Fibroblast of lung (primary cell): ENCODE results near the gene SLC6A8. TPM values are rescaled to one million over a fixed set of nuclear protein-coding genes. Genes with fewer than 3 reads are reported as not detected.

Experiments
- DNase-seq, 2 donors: peaks; one replicate each; pipeline versions ENCODE4 v3.0.0 to v3.0.0-alpha.2; 2010; ENCODE audit warnings: low read depth in 2 of 2
- H2AFZ ChIP-seq: 2 replicates; pipeline ENCODE4 v1.5.1; 2012; ENCODE audit warnings: low read length, control low read depth, inconsistent platforms
- H3K27ac ChIP-seq: 2 replicates; pipeline ENCODE4 v1.5.1; 2011; ENCODE audit warnings: low read length, control low read depth; ENCODE audit not compliant: insufficient read depth
- H3K27me3 ChIP-seq: 2 replicates; pipeline ENCODE4 v1.5.1; 2011; ENCODE audit warnings: mild to moderate bottlenecking, low read length; ENCODE audit not compliant: control insufficient read depth, insufficient read depth
- H3K36me3 ChIP-seq: 2 replicates; pipeline ENCODE4 v1.5.1; 2011; ENCODE audit warnings: low read length; ENCODE audit not compliant: control insufficient read depth, insufficient read depth
- H3K4me1 ChIP-seq: 2 replicates; pipeline ENCODE4 v1.5.1; 2011; ENCODE audit warnings: low read length; ENCODE audit not compliant: control insufficient read depth, insufficient read depth; ENCODE audit errors: extremely low read depth
- H3K4me2 ChIP-seq: 2 replicates; pipeline ENCODE4 v1.5.1; 2011; ENCODE audit warnings: low read length, control low read depth; ENCODE audit not compliant: insufficient read depth; ENCODE audit errors: extremely low read depth
- H3K4me3 ChIP-seq, 4 experiments: fragments of 200-600 bp in 1 of 4; sonication (generic) in 1 of 4; replicated peaks in 1 of 4; 2 replicates each; pipeline ENCODE4 v1.5.1; 2011 to 2016; ENCODE audit warnings: low read length in 4 of 4, low read depth in 3 of 4, mild to moderate bottlenecking in 3 of 4, control low read depth in 2 of 4, inconsistent platforms in 1 of 4, mixed read lengths in 1 of 4; ENCODE audit not compliant: insufficient read depth in 1 of 4; ENCODE audit errors: control extremely low read depth in 1 of 4
- H3K79me2 ChIP-seq: 2 replicates; pipeline ENCODE4 v1.5.1; 2012; ENCODE audit warnings: mild to moderate bottlenecking, low read length, inconsistent platforms; ENCODE audit not compliant: control insufficient read depth, insufficient read depth
- H3K9ac ChIP-seq: 2 replicates; pipeline ENCODE4 v1.5.1; 2011; ENCODE audit warnings: mild to moderate bottlenecking, low read length, control low read depth; ENCODE audit not compliant: insufficient read depth
- H3K9me3 ChIP-seq: 2 replicates; pipeline ENCODE4 v1.5.1; 2012; ENCODE audit warnings: low read depth, low read length; ENCODE audit not compliant: control insufficient read depth, insufficient read depth
- H4K20me1 ChIP-seq: 2 replicates; pipeline ENCODE4 v1.5.1; 2011; ENCODE audit warnings: low read length; ENCODE audit not compliant: control insufficient read depth, insufficient read depth; ENCODE audit errors: extremely low read depth
- EZH2 ChIP-seq: IDR thresholded peaks from 2 replicates; pipeline ENCODE4 v1.5.1; 2012; ENCODE audit warnings: low read length, control low read depth, mild to moderate bottlenecking; ENCODE audit errors: missing control alignments
- polyA plus RNA-seq, 2 donors: library from polyadenylated mRNA; depleted of rRNA in 1 of 2; stranded (reverse) in 1 of 2; unstranded in 1 of 2; fragments of >200 nt; gene quantifications; 2 replicates each; pipeline ENCODE4 v1.2.1, GENCODE V29; 2011 to 2012; ENCODE audit warnings: missing spikeins in 1 of 2
- total RNA-seq: library from RNA; depleted of rRNA; stranded (reverse); fragments of >200 nt; gene quantifications from 2 replicates; pipeline ENCODE4 v1.2.1, GENCODE V29; 2014
- TF ChIP-seq, protein P1 (sequence below), 2 donors: IDR thresholded peaks in 1 of 2; conservative IDR thresholded peaks in 1 of 2; 1 replicate in 1 of 2; 2 replicates in 1 of 2; pipeline ENCODE4 v1.5.1; 2011 to 2012; ENCODE audit warnings: low read length in 2 of 2, control low read depth in 1 of 2, inconsistent platforms in 1 of 2, low read depth in 1 of 2, mild to moderate bottlenecking in 1 of 2

The SLC6A8 gene
- total and polyA plus RNA-seq, 2 donors (not counting 1 experiment from before 2014, with no cell fraction given): 7.7 to 11.1 TPM

DNA sequence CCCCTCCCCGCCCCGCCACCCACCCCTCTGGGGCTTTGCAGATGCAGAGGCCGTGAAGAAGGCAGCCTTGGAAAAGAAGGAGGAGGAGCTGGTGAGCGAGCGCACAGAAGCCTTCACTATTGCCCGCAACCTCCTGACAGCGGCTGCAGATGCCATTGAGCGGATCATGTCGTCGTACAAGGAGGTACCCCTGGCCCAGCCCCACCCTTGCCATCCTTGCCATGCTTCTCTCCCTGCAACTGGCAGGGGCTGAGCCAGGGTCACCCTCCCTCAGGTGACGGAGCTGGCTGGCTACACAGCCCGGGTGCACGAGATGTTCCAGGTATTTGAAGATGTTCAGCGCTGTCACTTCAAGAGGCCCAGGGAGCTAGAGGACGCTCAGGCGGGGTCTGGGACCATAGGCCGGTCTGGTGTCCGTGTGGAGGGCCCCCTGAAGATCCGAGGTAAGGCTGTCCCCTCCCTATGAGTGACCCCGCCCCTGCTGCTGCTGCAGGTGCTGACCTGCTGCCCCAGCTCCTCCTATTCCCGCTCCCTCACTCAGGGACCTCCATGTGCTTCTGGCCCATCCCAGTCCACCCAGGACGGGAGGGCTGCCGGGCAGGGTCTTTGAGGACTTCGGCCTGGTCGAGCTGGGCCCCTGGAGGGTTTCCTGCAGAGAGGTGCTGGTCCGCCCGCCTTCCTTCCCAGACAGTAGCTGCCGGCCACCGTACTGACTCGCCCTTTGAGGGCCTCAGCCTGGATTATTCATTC, 48.5 kb downstream of the SLC6A8 start:
- Histone ChIP-seq H3K36me3 (no peaks in the 10 kb centered on the region), H3K27me3 (no peaks in the 10 kb centered on the region)
- no peak for DNase-seq

DNA sequence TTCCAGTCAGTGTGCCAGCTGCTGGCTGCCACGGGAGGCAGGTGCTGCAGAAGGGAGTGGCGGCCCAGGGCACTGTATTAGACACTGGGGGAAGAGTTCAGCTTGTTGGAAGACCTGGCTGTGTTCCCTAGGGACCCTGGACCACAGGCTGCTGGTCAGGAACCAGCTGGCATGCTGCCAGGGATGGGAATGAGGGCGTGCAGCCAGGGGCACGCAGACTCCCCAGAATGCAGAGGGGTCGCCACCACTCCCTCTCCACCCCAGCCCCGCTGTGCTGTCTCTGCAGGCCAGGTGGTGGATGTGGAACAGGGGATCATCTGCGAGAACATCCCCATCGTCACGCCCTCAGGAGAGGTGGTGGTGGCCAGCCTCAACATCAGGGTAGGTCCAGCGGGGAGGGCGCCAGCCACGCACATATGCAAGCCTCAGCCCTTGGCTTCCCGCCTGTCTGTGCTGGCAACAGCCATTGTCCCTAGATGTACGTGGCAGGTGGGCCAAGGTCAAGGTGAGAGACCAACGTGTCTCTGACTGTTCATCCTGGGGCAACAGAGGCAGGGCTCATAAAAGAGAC, 49.2 kb downstream of the SLC6A8 start:
- no peaks in the 10 kb centered on the region for H3K9me3 ChIP-seq
- no peaks in the 10 kb centered on the region for H3K27me3 ChIP-seq
- no peak overlapping the region for H3K4me3 ChIP-seq
- no peaks in the 10 kb centered on the region for H3K4me1 ChIP-seq
- no peak overlapping the region for H3K9ac ChIP-seq
- no peaks in the 10 kb centered on the region for H3K79me2 ChIP-seq
- H3K4me2 ChIP-seq: no peak overlapping the region
- no peak overlapping the region for H2AFZ ChIP-seq
- H3K27ac ChIP-seq: no peak overlapping the region
- DNase-seq: no peak
- H3K36me3 ChIP-seq: no peaks in the 10 kb centered on the region
- H4K20me1 ChIP-seq: no peaks in the 10 kb centered on the region
- no peak for TF ChIP-seq EZH2
- TF ChIP-seq, protein P1, sequence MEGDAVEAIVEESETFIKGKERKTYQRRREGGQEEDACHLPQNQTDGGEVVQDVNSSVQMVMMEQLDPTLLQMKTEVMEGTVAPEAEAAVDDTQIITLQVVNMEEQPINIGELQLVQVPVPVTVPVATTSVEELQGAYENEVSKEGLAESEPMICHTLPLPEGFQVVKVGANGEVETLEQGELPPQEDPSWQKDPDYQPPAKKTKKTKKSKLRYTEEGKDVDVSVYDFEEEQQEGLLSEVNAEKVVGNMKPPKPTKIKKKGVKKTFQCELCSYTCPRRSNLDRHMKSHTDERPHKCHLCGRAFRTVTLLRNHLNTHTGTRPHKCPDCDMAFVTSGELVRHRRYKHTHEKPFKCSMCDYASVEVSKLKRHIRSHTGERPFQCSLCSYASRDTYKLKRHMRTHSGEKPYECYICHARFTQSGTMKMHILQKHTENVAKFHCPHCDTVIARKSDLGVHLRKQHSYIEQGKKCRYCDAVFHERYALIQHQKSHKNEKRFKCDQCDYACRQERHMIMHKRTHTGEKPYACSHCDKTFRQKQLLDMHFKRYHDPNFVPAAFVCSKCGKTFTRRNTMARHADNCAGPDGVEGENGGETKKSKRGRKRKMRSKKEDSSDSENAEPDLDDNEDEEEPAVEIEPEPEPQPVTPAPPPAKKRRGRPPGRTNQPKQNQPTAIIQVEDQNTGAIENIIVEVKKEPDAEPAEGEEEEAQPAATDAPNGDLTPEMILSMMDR (conservative IDR thresholded peaks at IDR 0.05 in 1 of 2, IDR thresholded peaks at IDR 0.05 in 1 of 2; ENCODE audit: low read depth in 1 of 2, low read length in 2 of 2): no peak

More for the DNA sequence above, 48.5 kb downstream of the SLC6A8 start:
- TF ChIP-seq, protein P1 (conservative IDR thresholded peaks at IDR 0.05 in 1 of 2, IDR thresholded peaks at IDR 0.05 in 1 of 2; ENCODE audit: low read depth in 1 of 2, low read length in 2 of 2): no peak
- no peak for TF ChIP-seq EZH2
- Histone ChIP-seq H2AFZ (no peak overlapping the region), H4K20me1 (no peaks in the 10 kb centered on the region), H3K4me2 (no peak overlapping the region), H3K4me3 (no peak overlapping the region), H3K27ac (no peak overlapping the region), H3K9ac (no peak overlapping the region), H3K4me1 (no peaks in the 10 kb centered on the region), H3K9me3 (no peaks in the 10 kb centered on the region), H3K79me2 (no peaks in the 10 kb centered on the region)

DNA sequence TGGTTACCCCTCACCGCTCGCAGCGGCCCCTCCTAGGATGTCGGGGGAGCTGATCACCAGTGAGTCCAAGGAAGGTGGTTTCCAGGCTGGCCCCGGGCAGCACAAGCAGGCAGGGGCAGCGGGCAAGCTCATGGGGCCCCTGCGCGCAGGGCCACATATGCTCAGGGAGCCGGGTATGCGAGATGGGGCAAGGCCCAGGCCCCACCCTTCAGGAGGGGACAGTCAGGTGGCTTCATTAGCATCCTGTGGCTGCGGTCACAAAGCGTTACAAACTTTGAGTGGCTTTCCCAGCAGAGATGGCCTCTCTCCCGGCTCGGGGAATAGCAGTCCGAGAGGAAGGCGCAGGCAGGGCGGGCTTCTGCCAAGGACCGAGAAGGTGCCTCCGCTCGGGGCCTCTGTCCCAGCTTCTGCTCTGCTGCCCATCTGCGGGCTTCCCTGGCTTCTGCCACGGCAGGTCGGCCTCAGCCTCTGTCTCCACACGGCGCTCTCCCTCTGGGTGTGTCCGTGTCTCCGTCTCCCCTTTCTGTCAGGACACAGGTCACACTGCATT, 50.4 kb downstream of the SLC6A8 start:
- H3K9me3 ChIP-seq: no peaks in the 10 kb centered on the region
- no peak overlapping the region for H3K4me3 ChIP-seq
- no peak for TF ChIP-seq EZH2
- TF ChIP-seq, protein P1 (conservative IDR thresholded peaks at IDR 0.05 in 1 of 2, IDR thresholded peaks at IDR 0.05 in 1 of 2; ENCODE audit: low read depth in 1 of 2, low read length in 2 of 2): no peak
- DNase-seq: no peak
- H3K4me1 ChIP-seq: no peaks in the 10 kb centered on the region
- no peaks in the 10 kb centered on the region for H4K20me1 ChIP-seq
- H2AFZ ChIP-seq: no peak overlapping the region
- no peak overlapping the region for H3K27ac ChIP-seq
- no peaks in the 10 kb centered on the region for H3K27me3 ChIP-seq
- H3K9ac ChIP-seq: no peak overlapping the region
- H3K4me2 ChIP-seq: no peak overlapping the region
- H3K79me2 ChIP-seq: no peaks in the 10 kb centered on the region
- no peaks in the 10 kb centered on the region for H3K36me3 ChIP-seq
